T-helper 9 cell (primary cell): ENCODE measurements around the gene MISP3.
"Not testable (repeated sequence)": the region's sequence is repeated elsewhere in the genome, so short reads cannot be mapped to it uniquely, and the experiment has no call there.

Experiments used
- DNase-seq: peaks from one replicate; pipeline ENCODE4 v3.0.0-alpha.2; 2020
- total RNA-seq, 2 donors: gene quantifications; one replicate each; lab custom pipeline; 2026; lab: John Stamatoyannopoulos, UW

Gene MISP3
- total RNA-seq = 0.28 to 1.2 reads per million in 2 donors

DNA sequence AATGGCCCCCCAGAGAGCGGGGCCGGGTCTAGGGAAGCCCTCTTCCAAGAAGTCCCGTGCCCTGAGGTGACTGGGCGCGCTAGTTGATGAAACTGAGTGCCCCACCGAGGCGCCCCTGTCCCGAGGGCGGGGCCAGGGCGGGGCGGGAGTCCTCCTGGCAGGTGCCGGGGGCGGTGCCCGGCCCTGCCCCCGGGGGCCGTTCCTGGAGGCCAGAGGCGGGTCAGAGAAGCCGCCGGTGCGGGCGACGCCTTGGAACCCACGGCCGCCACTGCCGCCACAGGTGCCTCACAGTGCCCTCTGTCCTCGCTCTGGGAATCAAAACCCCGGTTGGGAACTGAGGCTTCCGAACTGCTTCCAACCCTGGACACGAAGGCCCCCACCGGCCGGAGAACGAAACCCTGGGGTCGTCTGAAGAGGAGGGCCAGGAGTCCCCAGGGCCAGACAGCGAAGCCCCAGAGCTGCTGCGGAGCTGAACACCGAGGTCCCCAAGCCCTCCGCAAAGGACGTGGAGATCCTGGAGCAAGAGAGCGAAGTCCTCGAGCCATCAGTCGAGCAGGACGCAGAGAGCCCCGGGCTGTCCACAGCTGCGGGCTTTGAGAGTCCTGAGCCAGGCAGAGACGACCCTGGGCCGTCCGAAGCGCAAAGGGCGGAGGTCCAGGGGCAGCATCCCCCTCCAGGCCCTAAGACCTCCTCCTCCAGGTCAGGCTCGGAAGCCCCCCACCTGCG is at the start of gene MISP3:
MISP3 (plus strand) TSS at position 252 of the 726 bp plus-strand sequence. CDS start 524 bp downstream, outside the sequence.
- no peak for DNase-seq

DNA sequence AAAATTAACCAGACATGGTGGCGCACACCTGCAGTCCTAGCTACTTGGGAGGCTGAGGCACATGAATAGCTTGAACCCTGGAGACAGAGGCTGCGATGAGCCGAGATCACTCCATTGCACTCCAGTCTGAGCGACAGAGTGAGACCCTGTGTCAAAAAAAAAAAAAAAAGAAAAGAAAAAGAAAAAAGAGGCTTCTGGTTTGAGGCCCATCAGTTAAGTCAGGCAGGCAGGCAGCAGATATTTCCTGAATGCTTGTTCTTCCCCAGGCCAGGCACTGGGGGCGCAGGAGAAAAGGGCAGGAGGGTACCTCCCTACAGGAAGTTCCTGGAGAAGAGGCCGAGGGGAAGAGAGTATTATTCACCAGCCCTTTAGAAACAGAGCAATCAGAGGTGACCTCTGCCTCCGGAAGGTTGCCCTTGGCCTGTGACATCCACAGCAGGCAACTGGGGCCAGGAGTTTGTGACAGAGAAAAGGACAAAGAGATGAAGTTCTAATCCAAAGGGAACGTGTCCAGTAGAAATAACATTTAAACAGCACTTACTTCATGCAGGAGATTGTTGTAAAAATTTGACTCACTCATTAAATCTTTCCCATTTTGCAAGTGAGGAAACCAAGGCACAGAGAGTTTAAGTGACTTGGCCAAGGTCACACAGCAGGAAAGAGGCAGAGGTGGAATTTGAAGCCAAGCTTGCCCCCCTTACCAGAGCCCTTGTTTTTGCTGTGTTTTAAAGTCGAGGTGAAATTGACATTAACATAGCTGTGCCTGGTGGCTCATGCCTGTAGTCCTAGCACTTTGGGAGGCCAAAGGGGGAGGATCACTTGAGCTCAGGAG is 49.0 kb upstream of the MISP3 start:
- no peak for DNase-seq

DNA sequence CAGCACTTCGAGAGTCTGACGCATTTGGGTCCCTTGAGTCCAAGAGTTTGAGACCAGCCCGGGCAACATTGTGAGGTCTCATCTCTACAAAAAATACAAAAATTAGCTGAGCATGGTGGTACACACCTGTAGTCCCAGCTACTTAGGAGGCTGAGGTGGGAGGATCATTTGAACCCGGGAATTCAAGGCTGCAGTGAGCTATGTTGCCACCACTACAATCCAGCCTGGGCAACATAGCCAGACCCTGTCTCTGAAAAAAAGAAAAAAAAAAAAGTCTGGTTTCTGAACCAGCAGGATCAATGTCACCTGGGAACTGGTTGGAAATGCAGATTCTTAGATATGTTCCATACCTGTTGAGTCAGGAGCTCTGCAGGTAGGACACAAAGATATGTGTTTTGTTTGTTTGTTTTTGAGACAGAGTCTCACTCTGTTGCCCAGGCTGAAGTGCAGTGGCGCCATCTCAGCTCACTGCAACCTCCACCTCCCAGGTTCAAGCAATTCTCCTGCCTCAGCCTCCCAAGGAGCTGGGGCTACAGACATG is 45.9 kb upstream of the MISP3 start:
- DNase-seq = not testable (repeated sequence)

DNA sequence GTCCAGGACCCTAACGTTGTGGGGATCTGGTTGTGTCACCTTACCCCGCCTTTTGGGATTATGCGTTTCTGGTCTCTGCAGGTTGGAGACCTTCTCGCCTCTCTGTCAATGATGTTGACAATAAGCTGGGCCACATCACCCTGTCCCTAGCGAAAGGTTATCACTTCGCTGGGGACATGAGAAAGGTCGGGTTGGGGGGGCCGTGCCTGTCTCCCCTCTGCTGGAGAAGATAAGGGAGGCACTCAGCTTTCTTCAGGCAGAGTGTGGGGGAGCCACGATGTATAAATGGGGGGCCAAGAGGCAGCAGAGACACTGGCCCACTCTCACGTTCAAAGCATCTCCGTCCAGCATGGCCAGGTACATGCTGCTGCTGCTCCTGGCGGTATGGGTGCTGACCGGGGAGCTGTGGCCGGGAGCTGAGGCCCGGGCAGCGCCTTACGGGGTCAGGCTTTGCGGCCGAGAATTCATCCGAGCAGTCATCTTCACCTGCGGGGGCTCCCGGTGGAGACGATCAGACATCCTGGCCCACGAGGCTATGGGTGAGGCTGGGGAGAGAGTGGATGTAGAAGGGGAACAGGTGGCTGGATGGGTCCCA is 44.6 kb upstream of the MISP3 start, which contains the start of gene RLN3:
RLN3 (plus strand) TSS at position 293 of the 595 bp plus-strand sequence; CDS start at position 350, 57 bp downstream.
- no peak for DNase-seq

DNA sequence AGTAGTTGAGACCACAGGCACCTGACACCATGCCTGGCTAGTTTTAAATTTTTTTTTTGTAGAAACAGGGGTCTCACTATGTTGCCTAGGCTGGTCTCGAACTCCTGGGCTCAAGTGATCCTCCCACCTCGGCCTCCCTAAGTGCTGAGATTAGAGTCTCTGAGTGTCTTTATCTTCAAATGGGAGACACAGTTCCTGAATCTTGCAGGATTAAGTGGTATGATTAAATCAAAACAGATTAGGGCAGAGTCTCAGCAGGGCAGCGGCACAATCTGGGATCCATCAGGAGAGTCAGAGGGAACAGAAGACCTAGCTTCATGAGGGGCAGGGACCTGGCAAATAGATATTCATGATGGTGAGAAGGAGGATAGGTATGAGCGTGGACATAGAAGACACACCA is 43.7 kb upstream of the MISP3 start:
- DNase-seq = no peak

DNA sequence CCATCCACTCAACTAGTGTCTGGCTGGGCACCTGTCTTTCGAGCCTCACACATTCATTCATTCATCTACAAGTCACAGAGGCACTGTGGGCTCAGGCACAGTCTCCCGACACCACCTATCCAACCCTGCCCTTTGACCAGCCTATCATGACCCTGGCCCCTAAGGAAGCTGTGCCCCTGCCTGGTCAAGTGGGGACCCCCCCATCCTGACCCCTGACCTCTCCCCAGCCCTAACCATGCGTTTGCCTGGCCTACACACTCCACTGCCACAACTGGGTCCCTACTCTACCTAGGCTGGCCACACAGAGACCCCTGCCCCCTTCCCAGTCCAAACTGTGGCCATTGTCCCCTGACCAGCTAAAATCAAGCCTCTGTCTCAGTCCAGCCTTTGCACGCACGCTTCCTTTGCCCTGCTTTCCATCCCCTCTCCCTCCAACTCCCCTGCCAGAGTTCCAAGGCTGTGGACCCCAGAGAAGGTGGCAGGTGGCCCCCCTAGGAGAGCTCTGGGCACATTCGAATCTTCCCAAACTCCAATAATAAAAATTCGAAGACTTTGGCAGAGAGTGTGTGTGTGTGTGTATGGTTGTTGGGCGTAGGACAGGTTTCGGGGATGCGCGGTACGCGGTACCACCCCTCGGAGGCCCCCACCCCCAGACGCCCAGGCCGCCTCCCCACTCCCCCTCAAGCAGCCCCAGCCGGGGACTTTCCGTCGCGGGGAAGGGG is 41.4 kb upstream of the MISP3 start:
- peak; percentile 73 for DNase-seq

DNA sequence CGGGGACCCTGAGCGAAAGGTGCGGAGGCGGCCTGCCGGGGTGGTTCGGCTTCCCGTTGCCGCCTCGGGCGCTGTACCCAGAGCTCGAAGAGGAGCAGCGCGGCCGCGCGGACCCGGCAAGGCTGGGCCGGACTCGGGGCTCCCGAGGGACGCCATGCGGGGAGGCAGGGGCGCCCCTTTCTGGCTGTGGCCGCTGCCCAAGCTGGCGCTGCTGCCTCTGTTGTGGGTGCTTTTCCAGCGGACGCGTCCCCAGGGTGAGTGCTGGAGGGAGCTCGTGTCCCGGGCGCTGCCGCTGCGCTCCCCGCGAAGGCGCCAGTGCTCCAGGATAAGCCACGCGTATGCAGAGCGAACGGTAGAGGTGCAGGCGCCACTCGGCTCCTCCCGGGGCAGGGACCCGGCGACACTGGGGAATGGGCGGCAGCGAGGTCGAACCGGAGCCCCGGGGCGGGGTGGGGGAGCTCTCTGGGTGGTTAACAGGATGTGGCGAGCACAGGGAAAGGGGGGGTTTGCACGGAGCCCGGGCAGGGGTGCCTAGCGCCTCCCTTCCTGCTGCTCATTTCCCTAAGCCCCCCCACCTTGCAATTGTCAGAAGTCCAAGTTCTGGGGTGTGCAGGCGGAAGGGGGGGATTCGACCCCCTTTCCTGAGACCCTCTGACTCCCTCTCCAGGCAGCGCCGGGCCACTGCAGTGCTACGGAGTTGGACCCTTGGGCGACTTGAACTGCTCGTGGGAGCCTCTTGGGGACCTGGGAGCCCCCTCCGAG is 40.7 kb upstream of the MISP3 start, which contains the start of gene IL27RA:
IL27RA (plus strand) TSS at position 44 of the 762 bp plus-strand sequence; CDS start at position 155, 111 bp downstream.
- DNase-seq = peak; percentile 74

DNA sequence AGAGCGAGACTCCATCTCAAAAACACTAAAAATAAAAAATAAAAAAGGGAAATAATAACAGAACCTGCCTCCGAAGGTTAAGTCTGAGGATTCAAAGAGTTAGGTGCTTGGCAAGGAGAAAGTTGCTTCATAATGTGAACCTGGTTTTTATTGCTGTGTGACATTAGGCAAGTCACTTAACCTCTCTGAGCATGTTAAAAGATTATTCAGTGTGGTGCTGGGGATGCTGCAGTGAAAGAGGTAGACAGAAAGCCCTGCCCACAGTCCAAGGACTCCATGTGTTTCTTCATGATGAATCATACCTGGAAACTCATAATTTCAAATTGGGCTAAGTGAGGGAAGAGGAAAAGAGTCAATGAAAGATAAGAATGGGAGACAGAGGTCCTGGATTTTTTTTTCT is 38.6 kb upstream of the MISP3 start:
- DNase-seq = no peak

DNA sequence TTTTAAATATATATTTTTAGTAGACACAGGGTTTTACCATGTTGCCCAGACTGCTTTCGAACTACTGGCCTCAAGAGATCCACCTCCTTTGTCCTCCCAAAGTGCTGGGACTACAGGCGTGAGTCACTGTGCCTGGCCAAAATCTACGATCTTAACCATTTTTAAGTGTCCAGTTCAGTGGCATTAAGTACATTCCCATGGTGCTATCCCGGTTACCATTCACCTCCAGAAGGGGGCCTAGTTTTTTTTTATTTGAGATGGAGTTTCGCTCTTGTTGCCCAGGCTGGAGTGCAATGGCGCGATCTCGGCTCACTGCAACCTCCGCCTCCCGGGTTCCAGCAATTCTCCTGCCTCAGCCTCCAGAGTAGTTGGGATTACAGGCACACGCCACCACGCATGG is 37.4 kb upstream of the MISP3 start:
- DNase-seq = not testable (repeated sequence)

DNA sequence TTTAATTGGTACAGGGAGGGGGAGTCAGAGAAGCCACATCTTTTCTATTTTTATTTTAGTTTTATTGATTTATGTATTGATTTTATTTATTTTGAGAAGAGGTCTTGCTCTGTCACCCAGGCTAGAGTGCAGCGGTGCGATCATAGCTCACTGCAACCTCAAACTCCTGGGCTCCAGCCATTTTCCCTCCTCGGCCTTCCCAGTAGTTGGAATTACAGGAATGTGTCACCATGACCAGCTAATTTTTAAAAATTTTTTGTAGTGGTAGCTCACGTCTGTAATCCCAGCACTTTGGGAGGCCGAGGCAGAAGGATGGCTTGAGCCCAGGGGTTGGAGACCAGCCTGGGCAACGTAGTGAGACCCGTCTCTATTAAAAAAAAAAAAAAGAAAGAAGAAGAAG is 36.9 kb upstream of the MISP3 start:
- no peak for DNase-seq

DNA sequence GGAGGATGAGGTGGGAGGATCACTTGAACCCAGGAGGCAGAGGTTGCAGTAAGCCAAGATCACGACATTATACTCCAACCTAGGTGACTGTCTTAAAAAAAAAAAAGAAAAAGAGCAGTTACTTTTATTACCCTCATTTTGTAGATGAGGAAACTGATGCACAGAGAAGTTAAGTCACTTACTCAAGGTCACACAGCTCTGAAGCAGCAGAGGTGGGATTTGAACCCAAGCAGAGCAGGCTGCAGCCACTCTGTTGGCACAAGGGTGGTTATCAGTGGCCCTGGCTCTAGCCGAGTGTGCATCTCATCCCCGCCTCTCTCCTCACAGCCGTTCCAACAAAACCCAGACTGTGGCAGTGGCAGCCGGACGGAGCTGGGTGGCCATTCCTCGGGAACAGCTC is 33.4 kb upstream of the MISP3 start:
- no peak for DNase-seq

DNA sequence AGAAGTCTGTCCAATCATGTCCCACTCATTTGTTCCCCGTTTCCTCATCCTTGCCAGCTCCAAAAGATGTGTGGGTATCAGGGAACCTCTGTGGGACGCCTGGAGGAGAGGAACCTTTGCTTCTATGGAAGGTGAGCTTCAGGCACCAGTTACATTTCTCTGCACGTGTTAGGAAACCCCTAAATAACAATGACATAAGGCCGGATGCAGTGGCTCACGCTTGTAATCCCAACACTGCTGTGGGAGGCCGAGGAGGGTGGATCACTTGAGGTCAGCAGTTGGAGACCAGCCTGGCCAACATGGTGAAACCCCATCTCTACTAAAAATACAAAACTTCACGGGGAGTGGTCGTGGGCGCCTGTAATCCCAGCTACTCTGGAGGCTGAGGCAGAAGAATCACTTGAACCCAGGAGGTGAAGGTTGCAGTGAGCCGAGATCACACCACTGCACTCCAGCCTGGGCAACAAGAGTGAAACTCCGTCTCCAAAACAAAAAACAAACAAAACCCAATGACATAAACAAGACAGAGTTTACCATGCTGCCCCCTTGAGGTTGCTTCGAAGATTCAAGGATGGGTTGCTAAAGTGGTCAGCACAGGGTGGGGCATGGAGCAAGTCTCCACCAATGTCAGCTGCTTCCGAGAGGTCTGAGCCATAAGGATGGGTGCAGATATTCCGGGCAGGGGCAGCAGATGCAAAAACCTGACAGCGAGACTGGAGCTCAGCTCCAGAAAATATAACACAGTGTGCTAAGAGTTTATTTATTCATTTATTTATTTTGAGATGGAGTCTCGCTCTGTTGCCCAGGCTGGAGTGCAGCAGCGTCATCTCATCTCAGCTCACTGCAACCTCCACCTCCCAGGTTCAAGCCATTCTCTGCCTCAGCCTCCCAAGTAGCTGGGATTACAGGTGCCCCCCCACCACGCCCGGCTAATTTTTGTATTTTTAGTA is 29.7 kb upstream of the MISP3 start:
- not testable (repeated sequence) for DNase-seq

DNA sequence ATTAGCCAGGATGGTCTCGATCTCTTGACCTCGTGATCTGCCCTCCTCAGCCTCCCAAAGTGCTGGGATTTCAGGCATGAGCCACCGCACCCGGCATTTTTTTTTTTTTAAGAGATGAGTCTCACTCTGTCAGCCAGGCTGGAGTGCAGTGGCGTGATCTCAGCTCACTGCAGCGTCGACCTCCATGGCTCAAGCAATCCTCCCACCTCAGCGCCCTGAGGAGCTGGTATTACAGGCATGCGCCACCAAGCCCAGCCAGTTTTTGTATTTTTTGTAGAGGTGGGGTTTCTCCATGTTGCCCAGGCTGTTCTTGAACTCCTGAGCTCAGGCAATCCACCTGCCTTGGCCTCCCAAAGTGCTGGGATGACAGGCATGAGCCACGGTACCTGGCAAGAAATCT is 24.7 kb upstream of the MISP3 start:
- not testable (repeated sequence) for DNase-seq

DNA sequence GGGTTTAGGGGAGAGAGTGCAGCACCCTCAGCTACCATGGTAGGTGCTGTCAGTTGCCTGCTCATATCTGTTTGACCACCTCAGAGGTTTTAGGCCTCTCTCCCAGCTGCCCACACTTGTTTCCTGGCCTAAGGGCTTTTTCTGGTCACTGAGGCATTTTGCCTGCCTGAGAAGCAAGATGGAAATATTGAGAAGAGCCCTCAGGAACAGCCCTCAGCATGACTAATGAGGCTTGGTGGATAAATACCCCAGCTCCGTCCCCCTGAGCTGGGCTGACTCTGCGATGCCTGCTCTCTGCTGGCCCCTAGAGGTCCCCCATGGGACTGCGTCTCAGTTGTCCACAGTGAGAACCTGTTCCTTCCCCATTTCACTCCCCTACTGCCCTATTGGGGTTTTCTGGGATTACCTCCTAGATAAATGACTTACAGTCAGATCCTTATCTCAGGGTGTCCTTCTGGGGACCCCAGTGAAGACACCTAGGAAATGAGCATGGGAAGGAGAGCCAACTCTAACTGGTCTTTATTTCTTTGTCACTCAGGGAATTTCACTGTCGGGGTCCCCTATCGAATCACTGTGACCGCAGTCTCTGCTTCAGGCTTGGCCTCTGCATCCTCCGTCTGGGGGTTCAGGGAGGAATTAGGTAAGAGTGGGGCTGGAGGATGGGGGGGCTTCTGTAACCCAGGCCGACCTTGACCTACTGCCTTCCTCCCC is 24.0 kb upstream of the MISP3 start:
- DNase-seq = peak; percentile 76

DNA sequence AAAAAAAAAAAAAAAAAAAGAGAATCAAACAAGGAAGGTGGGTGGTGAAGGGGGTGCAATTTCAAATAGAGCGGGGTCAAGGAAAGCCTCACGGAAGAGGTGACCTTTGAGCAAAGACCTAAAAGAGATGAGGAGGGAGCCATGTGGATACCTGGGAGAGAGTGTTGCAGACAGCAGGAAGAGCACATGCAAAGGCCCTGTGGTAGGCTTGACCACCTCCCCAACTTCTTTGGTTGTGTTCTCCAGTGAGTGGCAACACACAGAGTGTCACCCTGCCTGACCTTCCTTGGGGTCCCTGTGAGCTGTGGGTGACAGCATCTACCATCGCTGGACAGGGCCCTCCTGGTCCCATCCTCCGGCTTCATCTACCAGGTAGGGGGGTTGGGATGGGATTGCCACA is 22.1 kb upstream of the MISP3 start:
- DNase-seq = no peak

DNA sequence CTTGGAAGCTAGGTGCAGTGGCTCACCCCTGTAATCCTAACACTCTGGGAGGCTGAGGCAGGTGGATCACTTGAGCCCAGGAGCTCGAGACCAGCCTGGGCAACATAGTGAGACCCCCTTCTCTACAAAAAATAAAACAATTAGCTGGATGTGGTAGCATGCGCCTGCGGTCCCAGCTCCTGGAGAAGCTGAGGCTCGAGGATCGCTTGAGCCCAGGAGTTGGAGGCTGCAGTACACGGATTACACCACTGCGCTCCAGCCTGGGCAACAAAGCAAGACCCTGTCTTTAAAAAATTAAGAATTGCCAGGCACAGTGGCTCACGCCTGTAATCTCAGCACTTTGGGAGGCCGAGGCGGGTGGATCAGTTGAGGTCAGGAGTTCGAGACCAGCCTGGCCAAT is 21.6 kb upstream of the MISP3 start:
- not testable (repeated sequence) for DNase-seq

DNA sequence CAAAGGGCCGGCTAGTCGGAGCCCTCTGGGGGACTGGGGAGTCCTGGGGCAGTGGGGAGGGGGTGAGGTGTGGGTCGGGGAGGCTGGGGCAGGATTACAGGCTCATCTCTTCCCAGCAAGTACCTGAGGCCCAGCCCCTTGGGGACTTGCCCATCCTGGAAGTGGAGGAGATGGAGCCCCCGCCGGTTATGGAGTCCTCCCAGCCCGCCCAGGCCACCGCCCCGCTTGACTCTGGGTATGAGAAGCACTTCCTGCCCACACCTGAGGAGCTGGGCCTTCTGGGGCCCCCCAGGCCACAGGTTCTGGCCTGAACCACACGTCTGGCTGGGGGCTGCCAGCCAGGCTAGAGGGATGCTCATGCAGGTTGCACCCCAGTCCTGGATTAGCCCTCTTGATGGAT is 20.6 kb upstream of the MISP3 start:
- no peak for DNase-seq

DNA sequence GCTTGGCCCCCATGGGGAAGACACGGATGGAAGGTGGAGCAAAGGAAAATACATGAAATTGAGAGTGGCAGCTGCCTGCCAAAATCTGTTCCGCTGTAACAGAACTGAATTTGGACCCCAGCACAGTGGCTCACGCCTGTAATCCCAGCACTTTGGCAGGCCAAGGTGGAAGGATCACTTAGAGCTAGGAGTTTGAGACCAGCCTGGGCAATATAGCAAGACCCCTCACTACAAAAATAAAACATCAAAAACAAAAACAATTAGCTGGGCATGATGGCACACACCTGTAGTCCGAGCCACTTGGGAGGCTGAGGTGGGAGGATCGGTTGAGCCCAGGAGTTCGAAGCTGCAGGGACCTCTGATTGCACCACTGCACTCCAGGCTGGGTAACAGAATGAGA is 20.1 kb upstream of the MISP3 start:
- no peak for DNase-seq

DNA sequence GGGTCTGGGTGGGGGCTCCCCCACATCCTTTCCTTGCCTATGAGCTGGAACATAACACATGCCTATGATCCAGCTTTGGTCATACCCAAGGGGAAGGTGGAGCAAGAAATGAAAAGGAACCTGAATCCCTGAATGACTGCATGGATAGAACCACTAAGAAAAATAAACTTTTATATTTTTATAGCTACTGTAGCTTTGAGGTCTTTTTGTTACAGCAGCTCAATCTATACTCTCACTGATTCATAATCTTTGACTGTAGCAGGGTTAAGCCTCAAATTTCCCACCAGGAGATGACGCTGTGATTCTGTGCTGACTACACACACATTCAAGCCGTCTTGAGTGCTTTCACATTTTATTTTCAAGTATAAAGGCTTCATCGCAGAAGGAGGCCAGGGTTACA is 19.6 kb upstream of the MISP3 start:
- DNase-seq = no peak

DNA sequence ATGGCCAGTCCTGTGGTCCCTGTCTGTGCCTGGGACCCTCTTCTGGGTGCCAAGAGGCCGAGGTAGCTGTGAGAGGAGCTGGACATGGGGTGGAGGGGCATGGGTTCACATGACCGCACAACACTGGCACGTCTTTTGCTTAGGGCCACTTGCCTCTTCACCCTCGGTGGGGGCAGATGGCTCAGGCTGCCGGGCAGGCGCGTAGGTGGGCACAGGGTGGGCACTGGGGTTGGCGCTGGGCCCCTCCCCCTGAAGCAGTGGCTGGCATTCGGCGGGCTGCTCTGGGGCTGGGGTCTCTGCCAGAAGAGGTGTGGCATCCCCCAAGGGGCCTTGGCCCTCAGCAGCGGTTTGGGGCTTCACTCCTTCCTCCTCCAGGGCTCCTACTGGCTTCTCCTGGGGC is 19.1 kb upstream of the MISP3 start:
- DNase-seq = no peak
